Measurements from ENCODE around the gene IL18R1.

The IL18R1 gene

DNA sequence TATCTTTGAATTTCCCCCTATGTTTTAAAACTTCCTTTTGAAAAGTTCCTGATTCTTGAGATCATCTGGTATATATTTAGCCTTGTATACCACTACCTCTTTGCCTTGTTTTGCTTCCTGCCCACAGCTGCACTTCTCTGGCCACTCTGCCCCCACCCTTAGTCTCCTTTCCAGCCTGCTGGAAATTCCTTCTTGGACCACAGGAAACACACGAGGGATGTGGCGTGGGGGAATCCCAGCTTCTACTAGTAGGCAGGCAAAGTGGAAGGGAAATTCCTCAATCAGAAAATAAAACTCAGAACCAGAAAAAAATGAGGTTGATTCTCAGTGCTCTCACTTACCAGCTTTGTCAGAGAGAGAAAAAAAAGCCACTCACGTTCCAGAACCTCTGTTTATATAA, 80.7 kb downstream of the IL18R1 start:
- DNase-seq: peak; percentile 54

DNA sequence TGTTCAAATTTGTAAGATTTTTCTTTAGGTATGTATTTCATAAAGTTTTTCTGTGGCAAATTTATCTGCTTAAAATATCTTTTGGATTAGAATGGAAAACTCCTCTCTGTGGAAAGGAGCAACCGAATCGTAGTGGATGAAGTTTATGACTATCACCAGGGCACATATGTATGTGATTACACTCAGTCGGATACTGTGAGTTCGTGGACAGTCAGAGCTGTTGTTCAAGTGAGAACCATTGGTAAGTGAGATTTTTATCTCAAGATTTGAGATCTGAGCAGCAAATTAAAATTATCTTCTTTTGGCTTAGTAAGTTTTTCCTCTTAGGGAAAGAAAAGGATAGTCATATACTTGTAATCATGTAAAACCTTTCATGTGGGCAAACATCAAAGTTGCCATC, 81.5 kb downstream of the IL18R1 start:
- peak; percentile 45 for DNase-seq

DNA sequence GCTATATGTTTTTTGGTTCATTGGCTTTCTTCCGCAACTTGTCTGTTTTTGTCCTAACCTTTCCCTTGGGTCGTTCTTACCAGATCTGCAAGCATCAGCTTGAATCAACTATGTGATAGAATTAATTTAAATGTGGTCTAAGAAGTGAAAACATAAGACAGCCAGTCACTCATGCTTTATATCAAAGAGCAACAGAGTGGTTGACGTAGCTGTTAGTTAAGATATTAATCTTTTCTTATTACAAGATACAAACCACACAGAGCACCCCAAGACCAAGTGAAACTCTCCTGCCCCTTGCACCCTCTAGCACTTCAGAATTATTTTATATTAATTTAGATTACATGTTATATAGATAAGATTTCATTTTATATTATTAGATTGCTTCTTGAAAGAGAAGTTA, 82.5 kb downstream of the IL18R1 start:
- DNase-seq: peak; percentile 40

DNA sequence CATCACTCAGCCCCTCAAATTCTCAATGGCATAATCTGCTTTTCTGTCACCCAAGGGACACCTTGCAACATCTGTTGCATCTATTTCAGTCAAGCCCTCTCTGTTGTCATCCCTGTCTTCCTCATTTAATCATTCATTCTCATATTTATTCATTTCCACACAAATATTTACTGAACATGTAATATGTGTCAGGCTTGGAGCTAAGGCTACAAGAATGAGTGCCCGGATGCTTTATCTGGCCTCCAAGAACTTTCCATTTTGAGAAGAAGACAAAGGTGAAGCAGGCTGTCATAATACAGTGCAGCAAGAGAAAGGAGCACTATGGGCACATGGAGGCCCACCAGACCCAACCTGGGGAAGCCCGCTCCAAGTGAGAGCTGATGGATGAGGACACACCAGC, 83.0 kb downstream of the IL18R1 start:
- peak; percentile 64 for DNase-seq

DNA sequence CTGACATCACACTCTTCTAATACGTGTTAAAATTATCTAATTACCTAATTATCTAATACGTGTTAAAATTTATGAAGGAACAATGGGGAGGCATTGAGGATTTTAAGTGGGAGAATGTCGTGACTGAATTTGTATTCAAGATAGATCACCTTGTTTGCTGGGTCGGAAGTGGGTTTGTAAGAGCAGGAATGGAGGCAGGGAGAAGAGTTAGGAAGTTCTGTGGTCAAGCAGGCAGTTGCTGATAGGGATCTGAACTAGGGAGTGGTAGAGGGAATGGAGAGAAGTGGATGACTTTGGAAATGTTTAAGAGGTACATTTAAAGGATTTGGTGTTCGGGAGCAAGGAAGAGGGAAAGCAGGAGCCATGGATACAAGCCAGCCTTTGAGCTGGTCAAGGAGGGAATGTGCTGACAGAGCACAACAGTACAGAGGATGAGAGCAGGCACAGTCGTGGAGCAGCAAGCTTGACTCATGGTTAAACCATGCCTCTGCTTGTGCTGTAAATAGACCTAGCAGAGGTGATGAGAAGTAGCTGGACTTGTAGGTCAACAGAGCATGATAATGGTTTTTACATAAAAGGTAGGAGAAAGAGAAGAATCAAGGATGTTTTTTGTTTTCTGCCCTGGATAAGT, 83.6 kb downstream of the IL18R1 start:
- no peak for DNase-seq

DNA sequence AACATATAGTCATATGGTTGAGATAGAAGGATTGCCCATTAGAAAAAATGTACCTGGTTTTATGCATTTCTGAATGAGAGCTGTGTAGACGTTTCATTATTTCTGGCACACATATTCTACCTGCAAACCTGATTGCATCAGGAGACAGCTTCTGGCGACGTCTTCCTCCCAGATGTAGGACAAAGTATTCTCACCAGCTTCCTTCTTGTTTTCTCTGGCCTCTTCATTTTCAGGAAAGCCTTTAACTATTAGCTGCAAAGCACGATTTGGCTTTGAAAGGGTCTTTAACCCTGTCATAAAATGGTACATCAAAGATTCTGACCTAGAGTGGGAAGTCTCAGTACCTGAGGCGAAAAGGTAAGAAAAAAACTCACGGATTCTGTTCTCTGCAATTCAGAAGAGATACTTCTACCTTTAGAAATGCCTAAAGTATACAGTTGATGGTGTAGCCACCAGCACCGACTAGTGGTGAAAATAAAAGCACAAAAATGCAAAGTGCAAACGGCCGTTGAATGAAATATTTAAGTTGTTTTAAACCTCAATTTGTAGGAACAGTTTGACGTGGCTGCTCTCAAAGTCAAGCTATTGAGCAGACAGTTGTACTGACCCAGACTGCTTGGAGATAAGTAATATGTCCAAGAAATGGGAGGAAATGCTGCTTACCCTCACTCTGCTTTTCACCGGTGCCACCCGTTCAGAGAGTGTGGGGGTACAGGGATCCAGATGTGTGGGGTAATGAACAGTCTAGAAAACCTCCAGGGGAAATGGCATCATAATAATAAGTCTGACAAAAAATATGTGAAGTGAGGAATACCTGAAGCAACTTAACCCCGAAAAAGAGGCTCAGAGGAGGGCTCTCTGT, 87.6 kb downstream of the IL18R1 start:
- DNase-seq: peak; percentile 72

DNA sequence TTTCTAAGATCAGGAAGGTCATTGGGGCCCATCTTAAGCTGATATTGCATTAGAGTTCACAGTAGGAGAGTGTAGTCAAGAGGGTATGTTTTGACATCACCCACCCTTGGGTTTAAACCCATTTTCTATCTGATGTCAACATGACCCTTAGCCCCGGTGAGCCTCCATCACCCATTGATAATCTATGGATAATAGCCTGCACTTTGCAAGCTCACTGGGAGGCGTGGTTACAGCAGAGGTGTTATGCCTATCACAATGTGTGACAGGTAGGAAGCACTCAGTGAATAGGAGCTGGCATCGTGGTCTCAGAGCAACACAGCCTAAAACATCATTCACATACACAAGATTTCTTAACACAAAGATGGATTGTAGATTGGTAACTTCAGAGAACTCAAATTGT, 88.6 kb downstream of the IL18R1 start:
- DNase-seq: no peak

DNA sequence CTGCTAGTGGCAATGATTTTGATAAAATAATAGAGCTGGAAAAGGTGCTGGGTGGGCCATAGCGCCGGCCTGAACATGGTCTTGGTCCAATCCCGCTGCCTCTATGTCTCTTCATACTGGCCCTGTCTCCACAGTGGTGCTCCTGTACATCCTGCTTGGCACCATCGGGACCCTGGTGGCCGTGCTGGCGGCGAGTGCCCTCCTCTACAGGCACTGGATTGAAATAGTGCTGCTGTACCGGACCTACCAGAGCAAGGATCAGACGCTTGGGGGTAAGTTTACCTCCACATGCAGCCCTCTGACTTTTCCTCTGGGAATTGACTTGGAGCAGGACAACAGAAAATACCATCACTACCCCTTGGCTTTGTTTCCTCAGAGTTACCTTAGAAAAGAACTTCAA, 91.3 kb downstream of the IL18R1 start:
- DNase-seq: no peak

Data from activated CD4-positive, alpha-beta T cell treated with anti-CD3 and anti-CD28 coated beads, Interleukin-2, Interleukin-6, amounts not matched to agents 100 ng/mL and 50 ng/mL, durations not matched to agents 16 hours and 8 hours (primary cell).